Lower leg skin (tissue), 4 donors: ENCODE measurements around the gene USP43. TPM values are rescaled to one million over a fixed set of nuclear protein-coding genes. Genes with fewer than 3 reads are reported as not detected.
"Not testable (repeated sequence)": the region's sequence is repeated elsewhere in the genome, so short reads cannot be mapped to it uniquely, and the experiment has no call there.

Experiments used
- DNase-seq, 2 donors: peaks; one replicate each; pipeline ENCODE4 v3.0.0-alpha.2; 2019; ENCODE audit warnings: low spot score in 2 of 2
- H3K4me3 ChIP-seq: fragments of 200-600 bp; sonication (generic); 2 replicates; pipeline ENCODE4 v1.5.1; 2017; ENCODE audit warnings: mild to moderate bottlenecking, low read depth; ENCODE audit not compliant: poor library complexity, severe bottlenecking
- POLR2A ChIP-seq, 2 donors: fragments of 450-650 bp; IDR thresholded peaks; one replicate each; pipeline ENCODE4 v1.6.1; 2016 to 2017; ENCODE audit warnings: antibody characterized with exemption in 2 of 2, mild to moderate bottlenecking in 1 of 2, moderate library complexity in 1 of 2
- WGBS, 2 donors: methylation state at CpG; one replicate each; pipeline ENCODE4 v1.1.5; 2018; 5-methylcytosine and 5-hydroxymethylcytosine counted together
- intact Hi-C: fragments of 100-400 bp; cut with DNase I; formaldehyde crosslinking; loops from one replicate; pipeline ENCODE4 v1.15.0; 2023; ENCODE audit warnings: low total_unique reads
- total RNA-seq, 4 donors: library from RNA; depleted of rRNA; stranded (reverse); fragments of >200 nt; gene quantifications; one replicate each; pipeline ENCODE4 v1.1.0, GENCODE V29; 2016
- TF ChIP-seq, protein P1 (sequence below), 3 donors: fragments of 450-650 bp; IDR thresholded peaks; one replicate each; pipeline ENCODE4 v1.5.1; 2016; ENCODE audit warnings: antibody characterized with exemption in 3 of 3, mild to moderate bottlenecking in 3 of 3, moderate library complexity in 2 of 3

Gene USP43
- total RNA-seq, 4 donors from 2014 or later: 4.4 to 6.5 (median 4.4) TPM

DNA sequence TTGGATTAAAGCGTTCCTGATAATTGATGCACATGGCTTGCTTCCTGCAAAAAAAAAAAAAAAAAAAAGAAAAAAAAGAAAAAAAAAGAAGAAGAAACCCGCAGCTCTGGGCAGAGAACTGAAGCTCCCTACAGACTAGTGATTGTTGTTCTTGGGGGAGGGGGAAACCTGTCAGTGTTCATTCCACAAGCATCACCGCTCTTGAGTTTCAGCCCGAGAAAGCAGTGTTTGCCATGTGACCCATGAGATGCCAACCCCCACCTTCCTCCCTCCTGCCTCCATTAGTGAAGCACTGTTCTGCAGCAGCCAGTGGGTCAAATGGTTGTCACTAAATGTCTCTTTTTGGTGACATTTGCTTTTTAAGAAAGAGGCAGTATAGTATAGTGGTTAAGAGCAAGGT, 1.7 kb downstream of the USP43 start:
- no peak for TF ChIP-seq POLR2A (IDR thresholded peaks at IDR 0.05)
- TF ChIP-seq, protein P1, sequence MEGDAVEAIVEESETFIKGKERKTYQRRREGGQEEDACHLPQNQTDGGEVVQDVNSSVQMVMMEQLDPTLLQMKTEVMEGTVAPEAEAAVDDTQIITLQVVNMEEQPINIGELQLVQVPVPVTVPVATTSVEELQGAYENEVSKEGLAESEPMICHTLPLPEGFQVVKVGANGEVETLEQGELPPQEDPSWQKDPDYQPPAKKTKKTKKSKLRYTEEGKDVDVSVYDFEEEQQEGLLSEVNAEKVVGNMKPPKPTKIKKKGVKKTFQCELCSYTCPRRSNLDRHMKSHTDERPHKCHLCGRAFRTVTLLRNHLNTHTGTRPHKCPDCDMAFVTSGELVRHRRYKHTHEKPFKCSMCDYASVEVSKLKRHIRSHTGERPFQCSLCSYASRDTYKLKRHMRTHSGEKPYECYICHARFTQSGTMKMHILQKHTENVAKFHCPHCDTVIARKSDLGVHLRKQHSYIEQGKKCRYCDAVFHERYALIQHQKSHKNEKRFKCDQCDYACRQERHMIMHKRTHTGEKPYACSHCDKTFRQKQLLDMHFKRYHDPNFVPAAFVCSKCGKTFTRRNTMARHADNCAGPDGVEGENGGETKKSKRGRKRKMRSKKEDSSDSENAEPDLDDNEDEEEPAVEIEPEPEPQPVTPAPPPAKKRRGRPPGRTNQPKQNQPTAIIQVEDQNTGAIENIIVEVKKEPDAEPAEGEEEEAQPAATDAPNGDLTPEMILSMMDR (IDR thresholded peaks at IDR 0.05): no peak

DNA sequence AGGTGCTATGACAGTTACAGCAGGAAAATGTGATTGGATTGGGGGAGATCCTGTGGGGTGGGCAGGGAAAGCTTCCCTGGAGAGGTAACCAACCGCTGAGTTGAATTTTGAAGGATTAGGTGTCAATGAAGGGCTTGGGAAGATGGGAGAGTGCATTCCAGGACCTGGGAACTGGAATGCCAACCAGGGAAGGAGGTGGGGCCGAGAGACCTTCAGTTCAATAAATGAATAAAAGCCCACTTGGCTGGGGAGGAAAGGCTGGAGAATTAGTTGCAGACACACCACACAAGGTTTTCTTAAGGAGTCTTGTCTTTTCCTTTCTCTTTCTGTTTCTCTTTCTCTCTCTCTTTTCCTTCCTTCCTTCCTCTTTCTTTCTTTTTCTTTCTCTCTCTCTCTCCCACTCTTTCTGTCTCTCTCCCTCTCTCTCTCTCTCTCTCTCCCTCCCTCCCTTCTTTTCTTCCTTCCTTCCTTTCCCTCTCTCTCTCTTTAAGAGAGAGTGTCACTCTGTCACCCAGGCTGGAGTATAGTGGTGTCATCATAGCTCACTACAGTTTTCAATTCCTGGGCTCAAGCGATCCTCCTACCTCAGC, 3.3 kb downstream of the USP43 start:
- no peak for DNase-seq
- 74 to 80% methylated on average over 3 of the region's 3 CpGs for WGBS, 2 donors
- H3K4me3 ChIP-seq: no peak overlapping the region
- TF ChIP-seq, protein P1 (IDR thresholded peaks at IDR 0.05): no peak
- TF ChIP-seq POLR2A (IDR thresholded peaks at IDR 0.05): no peak
- intact Hi-C loops: no loop called here

More for the DNA sequence above, 1.7 kb downstream of the USP43 start:
- DNase-seq: peak in 1 of 2 donors; percentile 17
- no peak overlapping the region for H3K4me3 ChIP-seq
- WGBS, 2 donors: 54 to 55% methylated on average over 4 of the region's 4 CpGs
- intact Hi-C loops: no loop called here

DNA sequence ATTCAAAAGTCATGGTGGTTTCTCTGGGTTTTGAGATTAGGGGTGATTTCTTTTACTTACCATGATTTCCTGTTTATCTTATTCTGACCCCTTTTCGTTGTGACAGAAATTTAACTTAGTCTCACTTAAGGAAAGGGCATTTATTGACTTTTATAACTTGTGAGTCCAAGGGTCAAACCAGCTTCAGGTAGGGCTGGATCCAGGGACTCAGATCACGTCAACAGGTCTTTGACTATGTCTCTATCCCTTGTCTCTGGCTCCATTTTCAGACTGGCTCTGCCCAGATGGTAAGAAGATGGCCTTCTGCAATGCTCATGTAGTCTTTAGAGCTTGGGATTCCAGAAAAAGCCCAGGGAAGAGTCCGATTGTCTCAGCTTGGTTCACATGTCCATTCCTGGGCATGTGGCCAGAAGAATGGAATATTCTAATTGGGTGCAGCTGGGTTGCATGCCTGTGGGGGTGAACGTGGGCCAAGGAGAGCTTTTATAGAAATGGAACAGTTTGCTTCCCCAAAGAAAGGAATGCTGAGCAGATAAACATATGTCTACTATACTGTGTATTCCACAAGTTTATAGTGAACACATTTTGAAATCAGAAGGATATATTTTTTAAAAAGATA, 13.4 kb downstream of the USP43 start:
- H3K4me3 ChIP-seq: no peak overlapping the region
- DNase-seq: no peak
- 51 to 60% methylated on average over 4 of the region's 4 CpGs for WGBS, 2 donors
- intact Hi-C loops: no loop called here
- no peak for TF ChIP-seq POLR2A (IDR thresholded peaks at IDR 0.05)
- TF ChIP-seq, protein P1 (IDR thresholded peaks at IDR 0.05): no peak

DNA sequence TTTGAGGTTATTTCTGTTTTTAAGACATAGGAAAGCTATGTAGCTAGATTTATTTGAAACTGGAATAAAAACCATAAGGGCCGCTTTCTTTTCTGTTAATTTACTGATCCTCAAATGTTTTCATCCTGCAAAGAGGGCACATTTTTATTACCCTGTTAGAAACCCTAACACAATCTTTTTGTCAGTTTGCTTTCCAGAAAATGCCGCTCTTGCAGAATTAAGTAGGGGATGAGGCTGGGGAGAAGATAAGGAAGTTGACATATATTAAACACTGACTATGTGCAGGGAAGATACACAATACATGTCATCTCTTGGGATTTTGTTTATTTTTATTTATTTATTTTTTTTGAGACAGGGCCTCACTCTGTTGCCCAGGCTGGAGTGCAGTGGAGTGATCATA, 15.7 kb downstream of the USP43 start:
- WGBS, 2 donors: 94 to 96% methylated on average over 2 of the region's 2 CpGs
- H3K4me3 ChIP-seq: no peak overlapping the region
- DNase-seq: no peak
- TF ChIP-seq, protein P1 (IDR thresholded peaks at IDR 0.05): no peak
- no peak for TF ChIP-seq POLR2A (IDR thresholded peaks at IDR 0.05)
- intact Hi-C loops: no loop called here

DNA sequence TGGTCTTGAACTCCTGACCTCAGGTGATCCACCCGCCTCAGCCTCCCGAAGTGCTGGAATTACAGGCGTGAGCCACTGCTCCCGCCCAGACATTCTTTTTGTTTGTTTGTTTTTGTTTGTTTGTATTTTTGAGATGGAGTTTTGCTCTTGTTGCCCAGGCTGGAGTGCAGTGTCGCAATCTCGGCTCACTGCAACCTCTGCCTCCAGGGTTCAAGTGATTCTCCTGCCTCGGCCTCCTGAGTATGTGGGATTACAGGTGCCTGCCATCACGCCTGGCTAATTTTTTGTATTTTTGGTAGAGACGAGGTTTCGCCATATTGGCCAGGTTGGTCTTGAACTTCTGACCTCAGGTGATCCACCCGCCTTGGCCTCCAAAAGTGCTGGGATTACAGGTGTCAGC, 18.2 kb downstream of the USP43 start:
- intact Hi-C loops, H3K4me3 ChIP-seq, DNase-seq: not testable (repeated sequence)
- 94 to 98% methylated on average over 11 of the region's 11 CpGs for WGBS, 2 donors

DNA sequence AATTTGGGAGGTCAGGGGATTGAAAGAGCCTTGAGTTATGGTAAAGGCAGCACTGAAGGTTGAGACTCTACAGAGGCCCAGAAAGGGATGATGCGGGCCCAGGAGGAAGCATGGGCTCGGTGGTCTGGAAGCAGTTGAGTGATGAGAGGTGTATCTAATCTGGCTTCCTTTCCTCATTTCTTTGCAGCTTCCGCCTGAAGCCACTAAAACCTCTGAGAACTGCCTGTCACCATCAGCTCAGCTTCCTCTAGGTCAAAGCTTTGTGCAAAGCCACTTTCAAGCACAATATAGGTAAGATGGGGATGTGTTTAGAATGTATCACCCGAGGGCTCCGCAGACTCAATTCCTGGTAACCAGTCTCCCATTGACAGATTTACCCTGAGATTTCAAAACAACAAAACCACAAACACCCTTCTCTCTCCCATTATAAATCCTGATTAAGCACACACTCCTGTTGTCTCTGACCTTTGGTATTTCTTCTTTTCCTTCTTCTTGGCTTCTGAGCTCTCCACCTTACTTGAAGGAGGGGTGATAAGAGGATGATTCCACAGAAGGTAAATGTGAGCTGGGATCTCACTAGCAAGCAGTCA, 21.2 kb downstream of the USP43 start:
- TF ChIP-seq, protein P1 (IDR thresholded peaks at IDR 0.05): no peak
- TF ChIP-seq POLR2A (IDR thresholded peaks at IDR 0.05): no peak
- intact Hi-C loops: no loop called here
- no peak for DNase-seq
- 76 to 79% methylated on average over 5 of the region's 5 CpGs for WGBS, 2 donors
- no peak overlapping the region for H3K4me3 ChIP-seq
